Neutrophil (primary cell): ENCODE measurements around the gene EVA1A.

Experiments used
- H3K27ac ChIP-seq: fragments of 200-600 bp; sonication (generic); 2 replicates; pipeline ENCODE4 v1.5.1; 2016; ENCODE audit warnings: mild to moderate bottlenecking, moderate library complexity
- H3K27me3 ChIP-seq: fragments of 200-600 bp; sonication (generic); 2 replicates; pipeline ENCODE4 v1.6.0; 2016; ENCODE audit warnings: mild to moderate bottlenecking
- H3K36me3 ChIP-seq: fragments of 200-600 bp; sonication (generic); 2 replicates; pipeline ENCODE4 v1.5.1; 2017
- H3K4me1 ChIP-seq, 2 experiments: fragments of 200-600 bp in 1 of 2; sonication (generic) in 1 of 2; 1 replicate in 1 of 2; 2 replicates in 1 of 2; pipeline versions ENCODE4 v1.5.1 to v1.6.1; 2013 to 2016; ENCODE audit warnings: low read depth in 1 of 2, low read length in 1 of 2, mild to moderate bottlenecking in 1 of 2, moderate library complexity in 1 of 2; ENCODE audit not compliant: control insufficient read depth in 1 of 2, insufficient read depth in 1 of 2
- H3K4me3 ChIP-seq, 2 experiments: fragments of 200-600 bp in 1 of 2; sonication (generic) in 1 of 2; 1 replicate in 1 of 2; 2 replicates in 1 of 2; pipeline ENCODE4 v1.5.1; 2013 to 2016; ENCODE audit warnings: low read depth in 1 of 2, low read length in 1 of 2, mild to moderate bottlenecking in 1 of 2, moderate library complexity in 1 of 2
- H3K9me3 ChIP-seq: fragments of 200-600 bp; sonication (generic); 2 replicates; pipeline ENCODE4 v1.5.1; 2016
- TF ChIP-seq, protein P1 (sequence below): fragments of 200-600 bp; sonication (generic); IDR thresholded peaks from 2 replicates; pipeline ENCODE4 v1.5.1; 2016; ENCODE audit warnings: antibody characterized with exemption

Gene EVA1A

GRCh38 chr2:75579186-75579585 is 18.4 kb upstream of the EVA1A start:
- Histone ChIP-seq H3K4me3 (no peak overlapping the region), H3K9me3 (no peaks in the 10 kb centered on the region), H3K27me3 (no peaks in the 10 kb centered on the region), H3K27ac (no peak overlapping the region), H3K4me1 (no peaks in the 10 kb centered on the region), H3K36me3 (no peaks in the 10 kb centered on the region)
- TF ChIP-seq, protein P1, sequence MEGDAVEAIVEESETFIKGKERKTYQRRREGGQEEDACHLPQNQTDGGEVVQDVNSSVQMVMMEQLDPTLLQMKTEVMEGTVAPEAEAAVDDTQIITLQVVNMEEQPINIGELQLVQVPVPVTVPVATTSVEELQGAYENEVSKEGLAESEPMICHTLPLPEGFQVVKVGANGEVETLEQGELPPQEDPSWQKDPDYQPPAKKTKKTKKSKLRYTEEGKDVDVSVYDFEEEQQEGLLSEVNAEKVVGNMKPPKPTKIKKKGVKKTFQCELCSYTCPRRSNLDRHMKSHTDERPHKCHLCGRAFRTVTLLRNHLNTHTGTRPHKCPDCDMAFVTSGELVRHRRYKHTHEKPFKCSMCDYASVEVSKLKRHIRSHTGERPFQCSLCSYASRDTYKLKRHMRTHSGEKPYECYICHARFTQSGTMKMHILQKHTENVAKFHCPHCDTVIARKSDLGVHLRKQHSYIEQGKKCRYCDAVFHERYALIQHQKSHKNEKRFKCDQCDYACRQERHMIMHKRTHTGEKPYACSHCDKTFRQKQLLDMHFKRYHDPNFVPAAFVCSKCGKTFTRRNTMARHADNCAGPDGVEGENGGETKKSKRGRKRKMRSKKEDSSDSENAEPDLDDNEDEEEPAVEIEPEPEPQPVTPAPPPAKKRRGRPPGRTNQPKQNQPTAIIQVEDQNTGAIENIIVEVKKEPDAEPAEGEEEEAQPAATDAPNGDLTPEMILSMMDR: no peak

- TF ChIP-seq, protein P1: no peak
- H3K9me3 ChIP-seq: no peaks in the 10 kb centered on the region
- H3K27ac ChIP-seq: no peak overlapping the region
- H3K4me1 ChIP-seq: no peaks in the 10 kb centered on the region
- H3K36me3 ChIP-seq: no peaks in the 10 kb centered on the region
- H3K4me3 ChIP-seq: no peak overlapping the region
- H3K27me3 ChIP-seq: no peaks in the 10 kb centered on the region
Observed at GRCh38 chr2:75577280-75577679, 16.5 kb upstream of the EVA1A start.

- no peaks in the 10 kb centered on the region for H3K36me3 ChIP-seq
- no peak overlapping the region for H3K27ac ChIP-seq
- peaks cover 7% of the 10 kb centered on the region for H3K27me3 ChIP-seq
- TF ChIP-seq, protein P1: no peak
- no peaks in the 10 kb centered on the region for H3K4me1 ChIP-seq
- no peaks in the 10 kb centered on the region for H3K9me3 ChIP-seq
- no peak overlapping the region for H3K4me3 ChIP-seq
Observed at GRCh38 chr2:75574106-75574505, 13.4 kb upstream of the EVA1A start.

DNA sequence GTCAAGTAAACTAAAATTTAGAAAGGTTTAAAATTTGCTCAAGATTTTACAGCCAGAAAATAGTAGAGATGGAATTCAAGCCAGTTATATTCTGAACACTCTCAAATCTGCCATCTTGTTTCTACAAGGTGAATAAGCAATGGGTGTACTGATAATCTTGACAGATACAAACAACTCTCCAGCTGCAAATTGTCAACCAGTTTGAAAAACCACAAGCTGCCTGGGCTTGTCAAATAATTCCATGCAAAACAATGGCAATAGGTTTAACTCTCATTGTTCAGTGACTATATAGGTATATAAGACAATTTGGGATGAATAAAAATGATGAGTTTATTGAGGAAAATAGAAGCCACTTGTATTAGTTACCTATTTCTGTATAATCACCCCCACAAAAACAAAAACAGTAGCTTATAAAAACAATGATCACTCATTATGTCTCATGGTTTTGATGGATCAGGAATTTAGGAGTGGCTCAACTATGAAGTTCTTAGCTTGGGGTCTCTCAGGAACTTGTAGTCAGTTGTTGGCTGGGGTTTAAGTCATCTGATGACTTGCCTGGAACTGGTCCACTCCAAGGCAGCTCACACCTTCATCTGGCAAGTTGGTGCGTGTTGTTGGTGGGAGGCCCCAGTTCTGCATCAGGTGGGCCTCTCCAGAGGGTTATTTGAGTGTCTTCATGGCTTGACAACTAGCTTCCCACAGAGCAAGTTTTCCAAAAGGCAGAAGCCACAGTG is 12.6 kb upstream of the EVA1A start:
- Histone ChIP-seq H3K4me1 (no peaks in the 10 kb centered on the region), H3K27me3 (peaks cover 7% of the 10 kb centered on the region), H3K9me3 (no peaks in the 10 kb centered on the region), H3K27ac (no peak overlapping the region), H3K36me3 (no peaks in the 10 kb centered on the region), H3K4me3 (no peak overlapping the region)
- TF ChIP-seq, protein P1: no peak

DNA sequence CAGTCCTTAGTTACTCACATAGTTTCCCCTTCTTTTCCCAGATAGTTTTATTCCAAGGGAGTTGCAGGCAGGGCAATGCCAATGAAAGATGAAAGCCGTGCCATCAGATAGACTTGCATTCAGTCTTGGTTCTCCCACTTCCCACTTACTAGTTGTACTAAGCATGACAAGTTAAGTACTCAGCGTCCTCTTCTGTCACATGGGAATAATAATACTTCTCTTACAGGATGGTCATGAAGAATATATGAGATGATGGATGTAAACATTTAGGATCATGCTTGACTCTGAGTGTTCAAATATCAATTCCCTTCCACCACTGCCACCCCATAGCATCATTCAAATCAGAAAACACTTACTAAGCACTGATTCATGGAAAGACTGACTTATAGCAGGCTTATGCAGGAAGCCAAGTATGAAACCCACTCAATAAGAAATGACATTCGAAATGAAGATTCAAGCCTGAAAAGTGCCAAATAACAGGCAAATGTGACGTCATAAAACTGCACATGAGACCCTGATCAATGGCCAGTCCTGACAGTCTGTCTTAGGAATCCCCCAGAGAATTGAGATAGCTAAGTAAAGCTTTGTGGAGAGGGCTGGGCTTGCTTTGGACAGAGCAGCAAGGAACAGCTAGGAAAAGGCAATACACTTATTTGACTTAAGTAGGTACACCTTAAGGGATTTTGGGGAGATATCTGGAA is 11.1 kb upstream of the EVA1A start:
- no peak overlapping the region for H3K4me3 ChIP-seq
- H3K4me1 ChIP-seq: no peaks in the 10 kb centered on the region
- H3K36me3 ChIP-seq: no peaks in the 10 kb centered on the region
- no peaks in the 10 kb centered on the region for H3K9me3 ChIP-seq
- TF ChIP-seq, protein P1: no peak
- no peak overlapping the region for H3K27ac ChIP-seq
- peaks cover 13% of the 10 kb centered on the region for H3K27me3 ChIP-seq
